Measurements from ENCODE around the gene L1CAM.

DNA sequence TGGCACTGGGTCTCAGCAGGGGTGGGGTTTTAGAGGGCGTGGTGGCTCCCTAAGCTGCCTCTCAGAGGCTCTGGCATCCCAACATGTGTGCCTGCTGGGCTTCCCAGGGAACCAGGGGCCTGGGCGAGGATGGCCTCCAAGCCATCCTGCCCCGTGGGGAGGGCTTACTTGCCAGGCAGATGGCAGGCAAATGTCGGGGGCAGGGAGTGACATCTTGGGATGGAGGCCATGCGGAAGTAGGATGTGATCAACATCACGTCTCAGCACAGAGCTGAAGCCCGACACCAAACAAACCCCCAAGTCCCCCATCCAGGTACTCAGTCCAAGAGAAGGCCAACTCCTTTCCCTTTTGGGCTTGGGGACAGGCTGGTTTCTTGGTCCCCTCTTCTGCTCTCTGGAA, 4.7 kb downstream of the L1CAM start:
- TF ChIP-seq CTCF (IDR thresholded peaks at IDR 0.05; ENCODE audit: control extremely low read depth in 1 of 3, insufficient read depth in 1 of 3, low read depth in 1 of 3, low read length in 3 of 3) (no peak), POLR2AphosphoS5 (IDR thresholded peaks at IDR 0.05; ENCODE audit: low read depth, low read length) (no peak), POU5F1 (IDR thresholded peaks at IDR 0.05; ENCODE audit: low read depth, low read length) (no peak), EZH2 (IDR thresholded peaks at IDR 0.05; ENCODE audit: low read depth, low read length, severe bottlenecking) (no peak), POLR2A (IDR thresholded peaks at IDR 0.05; ENCODE audit: control extremely low read depth in 1 of 2, low read depth in 2 of 2, low read length in 2 of 2) (no peak), SP1 (IDR thresholded peaks at IDR 0.05; ENCODE audit: low read depth, low read length) (no peak), ZNF274 (IDR thresholded peaks at IDR 0.05; ENCODE audit: borderline replicate concordance, extremely low read depth, low read length) (no peak), SP2 (IDR thresholded peaks at IDR 0.05; ENCODE audit: low read length) (no peak), MAFK (IDR thresholded peaks at IDR 0.05; ENCODE audit: low read depth, low read length) (no peak), CBX8 (IDR thresholded peaks at IDR 0.05; ENCODE audit: borderline replicate concordance, low read depth, low read length) (no peak), TCF12 (IDR thresholded peaks at IDR 0.05; ENCODE audit: low read depth, low read length) (no peak), EP300 (IDR thresholded peaks at IDR 0.05; ENCODE audit: borderline replicate concordance in 1 of 2, low read depth in 2 of 2, low read length in 2 of 2) (no peak), BRCA1 (IDR thresholded peaks at IDR 0.05; ENCODE audit: low read depth, low read length) (no peak)
